Smooth muscle cell (in vitro differentiated cells): ENCODE measurements around the gene ZFHX3. TPM values are rescaled to one million over a fixed set of nuclear protein-coding genes. Genes with fewer than 3 reads are reported as not detected.

Experiments used
- DNase-seq: peaks from one replicate; lab custom pipeline; 2025; ENCODE audit not compliant: unreplicated experiment; lab: John Stamatoyannopoulos, UW
- H2AFZ ChIP-seq: fragments of 200-600 bp; sonication (generic); 2 replicates; pipeline ENCODE4 v1.6.0; 2016; ENCODE audit warnings: antibody characterized with exemption, low read depth, mild to moderate bottlenecking
- H3F3A ChIP-seq: fragments of 200-600 bp; sonication (generic); 2 replicates; pipeline ENCODE4 v1.6.0; 2017; ENCODE audit warnings: antibody characterized with exemption, low read depth
- H3K27ac ChIP-seq: fragments of 200-600 bp; sonication (generic); 2 replicates; pipeline ENCODE4 v1.5.1; 2016; ENCODE audit warnings: low read depth, mild to moderate bottlenecking
- H3K27me3 ChIP-seq: fragments of 200-600 bp; sonication (generic); 2 replicates; pipeline ENCODE4 v1.6.1; 2016; ENCODE audit warnings: low read depth, mild to moderate bottlenecking
- H3K36me3 ChIP-seq: fragments of 200-600 bp; sonication (generic); 2 replicates; pipeline ENCODE4 v1.5.1; 2016; ENCODE audit warnings: low read depth
- H3K4me1 ChIP-seq: fragments of 200-600 bp; sonication (generic); 2 replicates; pipeline ENCODE4 v1.5.1; 2016; ENCODE audit warnings: low read depth
- H3K4me2 ChIP-seq: fragments of 200-600 bp; sonication (generic); 2 replicates; pipeline ENCODE4 v1.6.0; 2016; ENCODE audit warnings: mild to moderate bottlenecking
- H3K4me3 ChIP-seq: fragments of 200-600 bp; sonication (generic); 2 replicates; pipeline ENCODE4 v1.5.1; 2016; ENCODE audit warnings: mild to moderate bottlenecking
- H3K79me2 ChIP-seq: fragments of 200-600 bp; sonication (generic); 2 replicates; pipeline ENCODE4 v1.6.0; 2016; ENCODE audit warnings: low read depth, mild to moderate bottlenecking
- H3K9ac ChIP-seq: fragments of 200-600 bp; sonication (generic); 2 replicates; pipeline ENCODE4 v1.6.0; 2016; ENCODE audit warnings: low read depth
- H3K9me3 ChIP-seq: fragments of 200-600 bp; sonication (generic); replicated peaks from 2 replicates; pipeline ENCODE4 v1.5.1; 2016; ENCODE audit warnings: low read depth
- H4K20me1 ChIP-seq: fragments of 200-600 bp; sonication (generic); 2 replicates; pipeline ENCODE4 v1.6.0; 2016; ENCODE audit warnings: low read depth
- WGBS: methylation state at CpG from one replicate; pipeline ENCODE4 v1.1.7; 2016; ENCODE audit warnings: low lambda C conversion rate; 5-methylcytosine and 5-hydroxymethylcytosine counted together
- polyA plus RNA-seq: library from polyadenylated mRNA; unstranded; fragments of >200 nt; fragmentation: Nextera tagmentation; extraction: Ambion mirVana; gene quantifications from 2 replicates; pipeline ENCODE4 v1.2.1, GENCODE V29; 2016
- total RNA-seq: library from RNA; depleted of rRNA; stranded (reverse); fragments of >200 nt; gene quantifications from 2 replicates; pipeline ENCODE4 v1.2.3, GENCODE V29; 2014
- TF ChIP-seq, protein P1 (sequence below): fragments of 200-600 bp; sonication (generic); IDR thresholded peaks from 2 replicates; pipeline ENCODE4 v1.5.1; 2017; ENCODE audit warnings: borderline replicate concordance, mild to moderate bottlenecking, antibody characterized with exemption; ENCODE audit not compliant: insufficient read depth, poor library complexity, severe bottlenecking

Gene ZFHX3
- total and polyA plus RNA-seq, 2 experiments from 2014 or later, result 3.1 to 9.8 TPM

DNA sequence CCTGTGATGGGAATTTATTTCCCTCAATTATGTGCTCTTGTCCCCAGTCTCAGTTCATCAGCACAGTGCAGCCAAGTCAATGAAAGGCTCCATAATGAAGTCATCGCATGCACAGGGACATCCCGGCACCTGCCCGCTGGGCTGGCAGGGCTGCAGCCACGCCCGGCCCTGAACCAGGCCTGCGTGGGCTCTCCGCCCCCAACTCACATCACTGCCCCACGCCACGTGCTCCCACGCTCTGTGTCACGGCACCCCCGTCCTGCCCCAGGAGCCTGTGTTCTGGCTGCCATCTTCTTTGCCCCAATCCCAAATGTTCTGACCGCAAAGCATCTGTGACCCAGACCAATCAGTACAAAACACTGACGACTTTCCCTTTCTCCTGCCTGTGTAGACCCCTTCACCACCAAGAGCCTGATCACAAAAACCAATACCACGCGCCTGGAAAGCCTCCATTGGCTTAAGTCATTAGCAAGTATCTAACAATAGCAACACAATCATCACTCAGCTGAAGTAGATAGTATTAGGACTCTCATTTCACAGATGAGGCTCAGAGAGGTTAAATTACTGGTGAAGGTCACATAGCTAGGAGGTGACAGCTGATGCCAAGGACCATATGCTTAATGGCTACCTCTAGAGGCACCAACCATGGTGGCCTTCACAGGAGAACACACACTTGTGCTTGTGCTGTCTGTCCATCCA, 202.5 kb downstream of the ZFHX3 start:
- Histone ChIP-seq H3K36me3 (no peaks in the 10 kb centered on the region), H3K4me2 (no peak overlapping the region), H3K9ac (no peak overlapping the region), H3F3A (no peaks in the 10 kb centered on the region), H2AFZ (no peak overlapping the region), H3K27me3 (no peaks in the 10 kb centered on the region), H3K27ac (no peak overlapping the region), H3K79me2 (no peaks in the 10 kb centered on the region), H4K20me1 (peaks cover 80% of the 10 kb centered on the region), H3K4me3 (no peak overlapping the region), H3K4me1 (peaks cover 9% of the 10 kb centered on the region), H3K9me3 (no peaks in the 10 kb centered on the region)
- TF ChIP-seq, protein P1, sequence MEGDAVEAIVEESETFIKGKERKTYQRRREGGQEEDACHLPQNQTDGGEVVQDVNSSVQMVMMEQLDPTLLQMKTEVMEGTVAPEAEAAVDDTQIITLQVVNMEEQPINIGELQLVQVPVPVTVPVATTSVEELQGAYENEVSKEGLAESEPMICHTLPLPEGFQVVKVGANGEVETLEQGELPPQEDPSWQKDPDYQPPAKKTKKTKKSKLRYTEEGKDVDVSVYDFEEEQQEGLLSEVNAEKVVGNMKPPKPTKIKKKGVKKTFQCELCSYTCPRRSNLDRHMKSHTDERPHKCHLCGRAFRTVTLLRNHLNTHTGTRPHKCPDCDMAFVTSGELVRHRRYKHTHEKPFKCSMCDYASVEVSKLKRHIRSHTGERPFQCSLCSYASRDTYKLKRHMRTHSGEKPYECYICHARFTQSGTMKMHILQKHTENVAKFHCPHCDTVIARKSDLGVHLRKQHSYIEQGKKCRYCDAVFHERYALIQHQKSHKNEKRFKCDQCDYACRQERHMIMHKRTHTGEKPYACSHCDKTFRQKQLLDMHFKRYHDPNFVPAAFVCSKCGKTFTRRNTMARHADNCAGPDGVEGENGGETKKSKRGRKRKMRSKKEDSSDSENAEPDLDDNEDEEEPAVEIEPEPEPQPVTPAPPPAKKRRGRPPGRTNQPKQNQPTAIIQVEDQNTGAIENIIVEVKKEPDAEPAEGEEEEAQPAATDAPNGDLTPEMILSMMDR, result no peak
- no peak for DNase-seq
- WGBS, result 96% methylated on average over 16 of the region's 16 CpGs

DNA sequence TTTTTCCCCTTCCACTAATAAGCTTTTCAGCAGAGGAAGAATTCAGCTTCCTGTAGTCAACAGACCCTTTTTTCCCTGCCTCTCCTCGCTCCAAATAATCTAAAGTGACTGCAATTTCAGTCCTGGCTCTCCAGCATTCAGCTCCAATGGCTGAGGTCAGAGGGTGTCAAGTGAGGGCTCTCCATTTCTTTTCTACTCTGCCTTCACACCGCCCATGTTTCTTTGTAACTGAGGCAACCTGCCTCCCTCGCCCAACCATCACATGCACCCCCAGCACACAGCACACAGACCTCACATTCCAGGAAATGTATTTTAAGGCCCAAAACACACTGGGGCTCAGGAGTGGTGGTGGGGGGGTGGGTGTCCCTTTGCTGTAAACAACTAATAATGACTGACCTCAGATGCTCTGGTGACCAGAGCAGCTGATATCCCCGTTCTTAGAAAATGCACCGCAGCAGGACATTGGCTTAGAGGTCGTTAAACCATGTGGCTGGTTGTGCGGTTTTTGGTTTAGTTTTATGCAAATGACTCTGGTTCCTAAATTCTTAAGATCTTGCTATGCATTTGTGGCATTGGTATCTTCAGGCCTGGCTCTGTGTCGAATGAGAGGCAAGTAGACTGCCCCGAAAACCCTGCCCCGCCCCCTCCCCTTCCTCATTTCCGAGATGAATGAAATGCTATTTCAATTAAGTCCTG, 203.6 kb downstream of the ZFHX3 start:
- no peak overlapping the region for H2AFZ ChIP-seq
- TF ChIP-seq, protein P1, result no peak
- no peak overlapping the region for H3K9ac ChIP-seq
- 77% methylated on average over 11 of the region's 11 CpGs for WGBS
- no peaks in the 10 kb centered on the region for H3F3A ChIP-seq
- no peak overlapping the region for H3K4me2 ChIP-seq
- no peak for DNase-seq
- H3K4me3 ChIP-seq, result no peak overlapping the region
- H3K9me3 ChIP-seq, result no peaks in the 10 kb centered on the region
- H4K20me1 ChIP-seq, result peaks cover 76% of the 10 kb centered on the region
- no peaks in the 10 kb centered on the region for H3K79me2 ChIP-seq
- H3K36me3 ChIP-seq, result no peaks in the 10 kb centered on the region
- no peaks in the 10 kb centered on the region for H3K27me3 ChIP-seq
- H3K4me1 ChIP-seq, result peaks cover 9% of the 10 kb centered on the region
- no peak overlapping the region for H3K27ac ChIP-seq

GRCh38 chr16:72841506-72841905, 206.4 kb downstream of the ZFHX3 start:
- Histone ChIP-seq H3K4me2 (no peak overlapping the region), H3K9ac (no peak overlapping the region), H2AFZ (no peak overlapping the region), H3K36me3 (no peaks in the 10 kb centered on the region), H3K9me3 (no peaks in the 10 kb centered on the region), H4K20me1 (peaks cover 67% of the 10 kb centered on the region), H3K79me2 (peaks cover 4% of the 10 kb centered on the region), H3K27me3 (no peaks in the 10 kb centered on the region), H3F3A (no peaks in the 10 kb centered on the region), H3K4me1 (peaks cover 14% of the 10 kb centered on the region), H3K4me3 (no peak overlapping the region), H3K27ac (no peak overlapping the region)
- TF ChIP-seq, protein P1, result no peak
- DNase-seq, result no peak
- 92% methylated on average over 3 of the region's 3 CpGs for WGBS
